Measurements from ENCODE around the gene NAV2.

NAV2 gene

DNA sequence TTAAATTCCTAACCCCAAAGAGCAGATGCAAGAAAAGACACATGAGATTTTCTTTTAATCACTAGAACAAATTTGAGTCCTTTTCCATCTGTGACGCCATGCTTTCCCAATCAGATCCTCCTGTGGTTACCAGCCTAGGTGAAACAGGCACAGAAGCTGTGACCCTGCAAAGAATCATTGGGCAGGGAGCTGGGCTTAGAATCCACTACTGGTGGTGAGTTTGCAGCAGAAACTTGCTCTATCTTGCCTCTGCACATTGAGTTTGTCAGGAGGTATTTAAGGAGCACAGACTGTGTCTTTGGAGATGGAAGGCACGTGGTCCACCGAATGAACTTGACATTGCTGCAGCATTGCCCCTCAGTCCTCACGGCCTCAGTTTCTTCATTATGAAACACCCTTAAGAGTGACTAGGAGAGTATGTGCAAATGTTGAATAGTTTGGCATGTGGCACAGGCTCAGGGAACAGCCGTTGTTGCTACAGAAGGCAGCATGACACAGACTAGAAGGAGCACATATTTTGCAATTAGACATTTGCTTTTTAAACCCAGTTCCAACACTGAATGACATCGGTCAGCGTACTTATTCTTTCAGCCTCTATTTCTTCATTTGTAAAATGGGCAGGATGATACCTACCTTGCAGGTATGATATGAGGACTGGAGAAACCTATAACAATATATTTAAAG lies 320.1 kb downstream of the NAV2 start:
- no peak for DNase-seq

DNA sequence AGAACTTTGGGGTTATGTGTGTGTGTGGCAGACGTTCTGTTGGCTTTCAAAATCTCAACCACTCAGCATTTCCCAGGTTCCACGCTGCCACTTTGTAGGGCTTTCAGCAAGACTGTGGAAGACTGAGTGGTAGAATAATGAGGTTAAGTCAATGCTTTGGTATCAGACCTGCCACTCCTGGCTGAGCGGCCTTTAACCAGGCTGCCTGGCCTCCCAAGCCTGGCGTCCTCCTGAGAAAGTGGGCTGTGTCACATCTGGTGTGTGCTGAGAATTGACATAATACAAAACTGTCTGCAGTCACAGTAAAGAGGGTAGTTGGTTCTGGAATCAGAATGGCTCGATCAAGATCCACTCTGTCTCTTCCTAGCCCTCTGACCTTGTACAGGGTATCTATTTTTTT lies 321.2 kb downstream of the NAV2 start:
- no peak for DNase-seq

DNA sequence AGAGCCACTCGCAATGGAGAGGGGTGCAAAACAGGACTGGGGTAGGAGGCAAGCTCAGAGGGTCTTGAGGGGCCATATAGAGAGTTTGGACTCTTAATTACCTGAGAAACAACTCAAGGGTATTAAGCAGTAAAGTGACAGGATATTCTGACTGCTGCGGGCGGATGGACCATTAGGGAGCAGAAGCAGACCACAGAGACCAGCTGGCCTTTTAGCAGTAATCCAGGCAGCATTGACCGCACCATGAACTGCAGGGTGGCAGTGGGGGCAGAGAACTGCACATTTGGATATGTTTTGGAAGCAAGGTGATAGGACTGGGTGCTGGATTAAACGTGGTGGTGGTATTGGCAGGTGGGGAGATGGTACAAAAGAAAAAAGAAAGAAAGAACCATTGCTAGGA lies 322.3 kb downstream of the NAV2 start:
- no peak for DNase-seq

DNA sequence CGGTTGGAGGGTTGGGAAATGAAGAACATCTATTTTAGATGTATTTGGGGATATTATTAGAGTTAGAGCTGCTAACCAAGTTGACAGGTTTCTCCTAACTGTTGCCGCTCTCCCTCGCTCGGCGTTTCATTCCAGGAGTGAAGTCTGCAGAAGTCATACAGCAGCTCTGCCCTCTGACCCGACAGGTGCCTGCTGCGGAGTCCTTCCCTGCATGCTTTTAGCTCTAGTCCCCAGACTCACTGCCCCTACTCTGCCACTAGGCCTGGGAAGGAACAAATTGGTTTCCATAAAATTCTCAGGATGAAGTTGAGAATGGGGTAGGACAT lies 322.7 kb downstream of the NAV2 start:
- DNase-seq, result no peak

DNA sequence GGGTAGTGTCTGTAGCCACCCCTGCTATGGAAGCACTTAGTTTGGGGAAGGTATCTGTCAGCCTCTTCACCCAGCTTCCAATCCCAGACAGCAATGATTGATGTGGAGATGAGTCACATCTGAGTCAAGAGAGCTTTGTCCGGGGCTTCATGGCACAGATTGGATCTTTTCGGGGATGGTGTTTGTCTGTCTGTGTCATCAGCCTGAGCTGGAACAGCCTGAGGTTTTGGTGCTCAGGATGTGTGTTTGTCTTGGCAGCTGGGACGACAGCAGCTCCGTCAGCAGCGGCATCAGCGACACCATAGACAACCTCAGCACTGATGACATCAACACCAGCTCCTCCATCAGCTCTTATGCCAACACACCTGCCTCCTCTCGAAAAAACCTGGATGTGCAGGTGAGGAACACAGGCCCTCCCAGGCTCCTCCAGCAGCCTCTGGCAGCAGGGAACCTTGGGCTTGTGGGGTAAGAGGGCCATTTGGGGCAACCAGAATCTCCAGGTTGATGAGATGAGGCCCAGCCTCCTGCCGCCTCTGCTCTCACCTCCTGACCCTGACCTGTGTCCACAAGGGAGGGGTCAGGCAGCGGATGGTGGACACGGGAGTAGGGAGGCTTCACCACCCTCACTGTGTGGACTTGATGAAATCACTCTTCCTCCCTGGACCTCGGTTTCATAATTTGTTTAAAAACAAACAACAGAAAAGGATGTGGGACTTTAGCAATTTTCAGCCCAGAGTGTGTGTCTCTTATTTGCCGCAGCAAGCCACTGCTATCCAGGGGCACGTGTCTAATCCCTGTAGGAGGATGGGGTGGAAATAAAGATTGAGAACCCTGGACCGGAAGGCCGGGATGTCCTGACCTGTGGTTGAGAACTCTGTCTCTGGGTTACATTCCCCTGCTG lies 323.3 kb downstream of the NAV2 start:
- no peak for DNase-seq

DNA sequence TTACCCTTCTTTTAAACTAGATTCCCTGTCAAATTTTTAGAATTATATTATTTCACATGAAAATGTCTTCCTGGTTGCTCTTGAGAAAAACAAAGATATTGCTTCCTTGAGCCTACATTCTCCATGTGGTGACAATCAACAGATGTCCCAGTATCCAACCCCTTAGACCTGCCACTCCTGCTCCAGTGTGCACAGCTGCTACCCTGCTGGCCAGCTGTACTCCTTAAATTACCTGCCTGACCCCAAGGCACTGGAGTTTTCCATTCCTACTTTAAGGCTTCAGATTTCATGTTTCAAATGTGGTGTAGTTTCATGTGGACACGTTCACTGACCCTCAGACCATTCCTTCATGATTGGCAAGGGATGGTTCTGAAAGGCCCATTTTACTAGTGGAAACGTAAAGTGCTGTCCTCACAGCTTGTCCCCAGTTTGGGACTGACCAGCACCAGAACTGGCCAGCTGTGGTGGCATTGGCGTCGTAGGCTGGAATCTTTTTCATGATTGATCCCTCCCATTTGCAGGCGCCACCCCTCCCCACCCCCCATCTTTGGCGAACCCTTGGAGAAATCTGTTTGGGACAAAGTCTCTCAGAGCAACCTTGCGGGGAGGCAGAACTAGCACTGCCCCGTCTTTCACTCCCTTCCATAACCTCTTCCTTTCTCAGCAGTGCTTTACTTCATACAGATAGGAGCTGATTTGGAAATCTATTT lies 324.1 kb downstream of the NAV2 start:
- DNase-seq, result no peak

DNA sequence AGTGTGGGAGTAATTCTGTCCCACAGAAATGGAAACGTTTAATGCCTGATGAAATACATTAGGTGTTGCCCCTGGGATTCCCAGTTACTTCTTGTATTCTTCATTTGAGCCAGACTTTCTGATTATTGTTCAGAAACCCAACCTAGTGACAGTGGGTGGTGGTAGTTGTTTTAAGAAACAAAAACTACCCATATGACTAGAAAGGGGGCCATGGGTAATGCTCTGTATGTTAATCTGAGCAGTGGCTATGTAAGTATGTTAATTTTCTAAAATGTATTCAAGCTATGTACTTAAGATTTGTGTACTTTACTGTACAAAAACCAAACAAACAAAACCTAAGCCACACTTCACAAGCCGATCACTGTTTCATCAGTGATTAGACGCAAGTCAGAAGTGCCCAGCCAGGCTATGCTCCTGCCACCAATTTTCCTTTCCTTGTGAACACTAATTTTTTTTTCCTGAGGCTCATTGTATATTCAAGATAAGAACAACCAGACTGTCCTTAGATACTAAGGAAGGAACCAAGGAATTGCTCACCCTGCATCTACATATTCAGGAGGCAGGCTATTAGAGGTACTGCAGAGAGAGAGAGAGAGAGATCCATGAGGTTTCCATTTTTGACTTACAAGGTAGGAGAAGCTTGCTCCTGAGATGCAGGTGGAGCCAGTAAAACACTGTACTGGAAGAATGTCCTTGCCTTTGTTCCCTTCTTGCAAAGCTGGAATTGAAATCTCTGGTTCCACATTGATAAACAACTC lies 324.9 kb downstream of the NAV2 start:
- no peak for DNase-seq

DNA sequence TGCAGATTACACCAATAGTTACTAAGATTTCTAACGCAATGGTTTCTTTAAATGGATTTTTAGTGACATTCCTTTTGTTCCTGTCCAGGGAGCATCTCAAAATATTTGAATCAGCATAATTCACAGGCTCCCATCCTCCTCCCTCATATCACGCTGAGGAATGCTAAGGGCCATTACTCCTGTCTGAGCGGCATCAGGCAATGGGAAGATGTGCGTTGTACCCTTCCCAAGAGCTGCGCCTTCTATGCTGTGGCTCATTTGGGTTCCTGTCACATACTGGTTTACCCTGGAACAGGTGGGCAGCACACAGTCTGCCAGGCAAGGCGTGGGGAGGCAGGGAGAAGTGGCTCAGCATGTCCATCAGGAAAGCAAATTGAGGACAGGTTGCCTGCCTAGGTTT lies 325.8 kb downstream of the NAV2 start:
- DNase-seq, result no peak

DNA sequence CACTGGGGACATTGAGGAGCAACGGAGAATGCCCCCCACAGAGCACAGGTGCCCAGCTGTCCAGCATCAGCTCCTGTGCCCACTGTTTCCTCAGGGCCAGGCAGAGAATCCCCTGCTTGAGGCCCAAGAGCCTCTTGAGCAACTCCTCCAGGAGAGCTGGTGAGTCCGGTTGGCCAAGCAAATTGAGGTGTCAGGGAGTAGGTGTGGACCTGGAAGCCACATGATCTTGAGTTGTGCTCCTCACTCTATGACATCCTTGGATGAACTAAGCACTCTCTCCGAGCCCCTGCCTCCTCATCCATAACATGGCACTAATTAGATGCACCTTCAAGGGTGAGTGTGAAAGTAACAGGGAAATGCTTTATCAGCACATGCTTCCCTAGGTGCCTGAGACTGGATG lies 326.3 kb downstream of the NAV2 start:
- DNase-seq, result no peak

DNA sequence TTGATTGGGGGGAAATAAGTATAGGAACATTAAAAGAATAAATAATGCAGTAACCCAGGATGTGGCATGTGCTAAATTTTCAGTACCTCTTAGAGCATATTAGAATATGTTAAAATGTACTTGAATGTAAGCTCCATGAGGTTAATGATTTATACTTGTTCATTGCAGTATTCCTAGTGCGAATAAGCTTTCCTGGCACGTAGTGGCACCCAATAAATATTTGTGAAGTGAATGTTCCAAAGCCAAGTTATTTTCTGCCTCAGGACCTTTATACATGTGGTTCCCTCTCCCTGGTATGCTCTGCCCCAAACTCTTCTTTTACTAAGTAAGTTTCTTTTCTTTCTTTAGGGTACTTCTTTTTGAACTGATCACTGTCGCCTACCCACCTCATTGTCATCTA lies 328.9 kb downstream of the NAV2 start:
- no peak for DNase-seq

DNA sequence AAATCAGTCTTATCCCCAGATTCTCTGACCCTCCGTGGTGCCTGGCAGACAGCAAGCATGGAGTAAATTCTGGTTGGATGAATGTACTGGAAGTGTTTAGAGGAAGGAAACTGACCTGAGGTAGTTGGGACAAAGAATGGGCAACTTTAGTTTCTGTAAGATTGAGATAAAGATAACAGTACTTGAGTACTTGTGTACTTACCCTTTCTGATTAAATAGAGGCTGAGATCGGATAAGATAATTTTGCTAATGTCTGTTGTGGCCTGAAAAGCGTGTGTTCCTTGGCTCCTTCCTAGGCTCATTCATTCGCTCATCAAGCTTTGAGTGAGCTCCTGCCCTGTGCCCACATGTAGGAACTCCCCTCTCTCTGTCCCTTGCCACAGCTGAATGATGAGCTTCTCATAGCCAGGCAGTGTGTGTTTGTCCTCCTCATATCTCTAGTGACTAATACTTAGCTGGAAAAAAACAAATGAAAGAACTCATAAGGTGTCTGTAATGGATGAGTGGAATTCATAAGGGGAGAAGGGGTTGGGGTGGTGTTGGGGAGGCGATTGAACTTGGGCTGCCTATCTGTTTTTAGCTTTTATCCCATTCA lies 329.5 kb downstream of the NAV2 start:
- no peak for DNase-seq

DNA sequence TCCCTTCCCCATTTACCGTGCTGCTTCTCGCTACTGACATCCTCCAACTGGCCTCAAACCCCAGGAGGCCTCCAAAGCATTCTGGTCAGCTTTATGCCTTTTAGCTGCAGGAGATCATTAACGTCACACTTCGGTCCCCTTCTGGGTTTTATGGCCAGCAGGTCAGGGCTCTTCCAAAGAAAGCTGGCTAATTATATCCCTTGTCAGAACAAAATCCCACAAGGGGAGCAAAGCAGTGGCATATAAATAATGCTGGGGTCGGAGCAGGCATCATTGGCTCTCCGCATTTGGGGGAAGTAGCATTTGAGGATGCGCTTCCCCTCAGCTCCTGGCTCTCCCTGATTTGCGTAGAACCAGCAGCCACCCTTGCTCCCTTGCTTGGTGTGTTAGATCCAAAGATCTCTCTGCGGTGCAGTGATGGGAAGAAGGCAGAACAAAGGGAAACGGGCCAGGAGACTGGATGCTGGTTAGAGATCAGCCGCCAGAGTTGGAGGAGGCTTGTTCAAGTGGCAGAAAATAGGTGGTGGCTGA lies 330.2 kb downstream of the NAV2 start:
- no peak for DNase-seq

DNA sequence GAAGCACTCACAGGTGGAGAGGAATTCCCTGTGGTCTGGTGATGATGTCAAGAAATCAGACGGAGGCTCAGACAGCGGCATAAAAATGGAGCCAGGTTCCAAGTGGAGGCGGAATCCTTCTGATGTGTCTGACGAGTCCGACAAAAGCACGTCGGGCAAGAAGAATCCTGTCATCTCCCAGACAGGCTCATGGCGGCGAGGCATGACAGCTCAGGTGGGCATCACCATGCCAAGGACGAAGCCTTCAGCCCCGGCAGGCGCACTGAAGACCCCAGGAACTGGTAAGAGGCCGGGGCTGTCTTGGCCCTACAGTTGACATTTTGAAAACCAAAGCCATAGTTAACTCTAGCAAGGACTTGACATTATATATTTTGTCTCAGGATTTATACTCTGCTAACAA lies 331.4 kb downstream of the NAV2 start:
- no peak for DNase-seq

DNA sequence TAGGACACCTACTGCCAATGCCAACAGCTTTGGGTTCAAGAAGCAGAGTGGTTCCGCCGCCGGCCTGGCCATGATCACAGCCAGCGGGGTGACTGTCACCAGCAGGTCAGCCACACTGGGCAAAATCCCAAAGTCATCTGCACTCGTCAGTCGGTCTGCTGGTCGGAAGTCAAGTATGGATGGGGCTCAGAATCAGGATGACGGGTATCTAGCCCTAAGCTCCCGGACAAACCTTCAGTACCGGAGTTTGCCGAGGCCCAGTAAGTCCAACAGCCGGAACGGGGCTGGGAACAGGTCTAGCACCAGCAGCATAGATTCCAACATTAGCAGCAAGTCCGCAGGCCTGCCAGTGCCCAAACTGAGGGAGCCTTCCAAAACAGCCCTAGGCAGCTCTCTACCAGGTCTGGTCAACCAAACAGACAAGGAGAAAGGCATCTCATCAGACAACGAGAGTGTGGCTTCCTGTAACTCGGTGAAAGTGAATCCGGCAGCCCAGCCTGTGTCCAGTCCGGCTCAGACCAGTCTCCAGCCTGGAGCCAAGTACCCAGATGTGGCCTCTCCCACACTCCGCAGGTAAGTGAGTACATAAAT lies 332.6 kb downstream of the NAV2 start:
- DNase-seq, result no peak

DNA sequence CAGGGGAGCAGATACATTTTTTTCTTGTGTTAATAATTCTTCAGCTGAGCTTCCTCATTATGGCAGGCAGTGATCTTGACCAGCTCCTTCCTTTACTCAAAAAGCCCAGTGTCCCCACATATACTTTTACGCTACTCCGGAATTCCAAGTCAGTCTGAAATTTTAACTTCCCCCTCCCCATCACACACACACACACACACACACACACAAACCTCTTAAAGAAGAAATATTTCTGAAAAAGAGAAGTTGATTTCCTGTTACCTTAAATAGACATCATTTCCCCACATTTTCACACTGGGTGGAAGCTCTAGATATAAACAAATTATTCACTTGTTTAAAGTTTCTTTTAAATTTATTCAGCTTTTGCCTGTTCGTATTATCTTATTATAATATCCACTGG lies 333.8 kb downstream of the NAV2 start:
- DNase-seq, result no peak

DNA sequence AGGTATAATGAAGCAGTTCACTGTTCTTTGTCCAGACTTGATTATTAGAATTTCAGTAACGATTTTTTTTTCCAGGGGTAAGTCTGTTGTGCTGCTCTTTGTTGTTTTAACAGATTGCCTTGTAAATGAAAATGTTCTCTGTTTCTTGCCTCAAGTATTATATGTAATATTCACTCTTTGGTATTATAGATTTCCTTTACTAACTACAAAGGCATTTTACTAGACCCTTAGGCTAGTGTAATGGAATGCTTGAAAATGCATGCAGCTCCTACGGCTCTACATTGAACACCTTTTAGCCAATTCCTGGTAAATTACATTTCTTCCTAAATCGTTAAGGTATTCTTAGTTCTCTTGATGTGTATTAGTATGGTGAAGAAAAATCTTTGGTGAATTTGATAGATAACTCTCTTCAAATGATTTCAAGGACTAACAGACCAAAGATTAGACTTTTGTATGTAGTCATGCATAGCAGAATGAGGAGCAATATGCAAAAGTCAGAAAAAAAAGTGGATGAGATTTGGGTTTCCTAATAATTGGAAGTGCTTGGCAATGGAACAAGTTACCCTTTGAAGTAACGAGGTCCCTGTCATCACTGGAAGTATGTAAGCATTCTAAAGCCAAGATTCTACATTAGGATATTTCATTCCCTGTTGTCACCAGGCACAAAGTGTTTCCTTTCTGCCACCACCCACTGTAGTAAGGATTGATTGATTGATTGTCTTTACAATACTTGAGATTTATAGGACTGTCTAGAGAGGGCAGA lies 334.6 kb downstream of the NAV2 start:
- no peak for DNase-seq

DNA sequence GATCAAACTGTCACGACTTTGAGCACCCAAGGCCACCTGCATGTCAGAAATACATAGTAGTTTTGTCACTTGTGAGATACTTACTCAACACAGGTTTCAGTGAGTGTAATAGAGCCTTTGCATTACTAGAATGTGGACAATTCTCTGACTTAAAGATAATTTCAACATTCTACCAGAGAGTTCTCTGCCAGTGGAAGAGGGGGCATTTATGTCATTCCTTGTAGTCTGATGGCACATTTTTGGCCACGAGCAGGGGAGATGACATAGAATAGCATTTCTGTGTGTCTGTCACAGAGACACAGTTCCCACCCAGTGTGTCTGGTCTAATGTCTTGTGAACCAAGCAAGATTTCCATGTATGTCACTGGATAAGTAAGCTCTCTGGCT lies 335.1 kb downstream of the NAV2 start:
- DNase-seq, result no peak

DNA sequence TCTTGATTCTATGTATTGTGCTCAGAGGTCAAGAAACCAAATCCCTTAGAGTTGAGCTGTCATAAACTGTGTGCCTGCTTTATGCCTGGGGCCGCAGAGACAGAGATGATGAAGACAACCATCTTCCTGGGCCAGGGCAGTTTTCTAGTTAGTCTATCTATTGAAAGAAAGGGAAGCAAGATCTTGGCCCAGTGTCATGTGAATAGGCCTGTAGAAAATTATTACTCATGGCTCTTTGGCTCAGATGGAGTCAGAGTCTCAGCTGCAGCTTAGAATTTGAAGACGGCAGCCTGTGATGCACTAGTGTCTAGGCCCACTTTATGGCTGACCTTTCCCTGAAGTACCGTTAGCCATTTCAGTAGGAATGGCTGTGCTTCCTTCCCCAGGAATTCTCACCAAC lies 335.6 kb downstream of the NAV2 start:
- DNase-seq, result no peak

DNA sequence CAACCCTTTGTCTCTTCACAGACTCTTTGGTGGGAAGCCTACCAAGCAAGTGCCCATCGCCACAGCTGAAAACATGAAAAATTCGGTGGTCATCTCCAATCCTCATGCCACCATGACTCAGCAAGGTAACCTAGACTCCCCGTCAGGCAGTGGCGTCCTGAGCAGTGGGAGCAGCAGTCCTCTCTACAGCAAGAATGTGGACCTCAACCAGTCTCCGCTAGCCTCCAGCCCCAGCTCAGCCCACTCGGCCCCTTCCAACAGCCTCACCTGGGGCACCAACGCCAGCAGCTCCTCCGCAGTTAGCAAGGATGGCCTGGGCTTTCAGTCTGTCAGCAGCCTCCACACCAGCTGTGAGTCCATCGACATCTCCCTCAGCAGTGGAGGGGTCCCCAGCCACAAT lies 336.1 kb downstream of the NAV2 start:
- no peak for DNase-seq

DNA sequence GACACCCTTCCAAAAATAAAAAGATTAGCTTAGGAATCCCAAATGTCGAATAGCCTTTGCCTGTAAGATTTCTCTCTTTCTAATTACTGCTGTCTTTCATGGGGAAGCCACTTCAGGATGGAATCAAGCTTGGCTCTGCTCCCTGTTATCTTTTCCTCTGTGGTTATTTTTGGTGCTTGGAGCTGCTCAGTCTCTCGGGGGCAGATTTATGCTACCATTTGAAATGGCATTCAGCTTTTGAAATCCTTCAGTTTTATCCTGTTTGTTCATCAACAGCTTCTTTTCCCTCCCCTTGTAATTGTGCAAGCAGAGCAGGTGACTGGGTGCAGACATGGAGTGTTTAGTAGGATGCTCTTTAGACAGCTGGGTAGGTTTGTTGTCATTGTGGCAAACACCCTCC lies 336.6 kb downstream of the NAV2 start:
- no peak for DNase-seq

DNA sequence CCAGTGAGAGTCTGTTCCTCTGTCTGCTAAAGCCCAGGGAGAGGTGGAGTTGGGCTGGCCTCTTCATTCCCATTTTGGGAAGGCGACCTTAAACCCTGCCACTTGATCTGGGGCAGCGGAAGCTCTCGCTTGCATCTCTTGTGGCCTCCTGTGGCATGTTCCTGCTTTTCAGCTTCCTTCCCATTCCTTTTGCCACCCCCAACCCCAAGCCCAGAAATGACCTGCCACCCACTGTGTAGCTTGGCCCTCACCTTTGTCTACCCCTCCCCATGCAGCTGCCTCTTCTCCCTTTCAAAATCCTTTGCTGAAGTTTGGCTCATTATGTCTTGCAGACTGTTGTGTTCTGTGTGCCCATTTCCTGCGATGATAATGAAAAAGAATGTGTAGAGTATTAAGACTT lies 337.4 kb downstream of the NAV2 start:
- no peak for DNase-seq
